IMR-90 (cell line): ENCODE measurements around the gene DIAPH2. TPM values are rescaled to one million over a fixed set of nuclear protein-coding genes. Genes with fewer than 3 reads are reported as not detected.

ENCODE experiments used
- ATAC-seq: fragments of 200-7000 bp; cut with Tn5 transposase; 2 replicates; pipeline ENCODE4 v1.9.1; 2020; ENCODE audit warnings: low read depth, mild to moderate bottlenecking, moderate library complexity
- BruUV-seq: library from RNA; stranded (reverse); fragments of 400-500 nt; replicated peaks from 2 replicates; lab custom pipeline; 2021; lab: Mats Ljungman, UMichigan
- CTCF ChIA-PET: fragments of 300-600 bp; formaldehyde crosslinking; extraction: SDS; loops from one replicate; lab custom pipeline; 2021; ENCODE audit warnings: antibody characterized with exemption; lab: Yijun Ruan, JAX
- POLR2A ChIA-PET: fragments of 300-600 bp; sonication (Branson Sonifier 250); formaldehyde crosslinking; loops from one replicate; lab custom pipeline; 2022; ENCODE audit warnings: antibody characterized with exemption; ENCODE audit not compliant: unreplicated experiment; lab: Charles Lee
- DNase-seq: peaks from one replicate; pipeline ENCODE4 v3.0.0; 2013
- H2AFZ ChIP-seq: replicated peaks from 2 replicates; pipeline ENCODE3; 2013; ENCODE audit warnings: low read length, mild to moderate bottlenecking; ENCODE audit not compliant: poor library complexity
- H2AK5ac ChIP-seq: 2 replicates; pipeline ENCODE4 v1.6.1; 2013; ENCODE audit warnings: low read depth, low read length, inconsistent platforms
- H2AK9ac ChIP-seq: replicated peaks from 2 replicates; pipeline ENCODE3; 2013; ENCODE audit warnings: mild to moderate bottlenecking, low read depth, low read length, moderate library complexity; ENCODE audit not compliant: poor library complexity
- H2BK120ac ChIP-seq: 2 replicates; pipeline ENCODE4 v1.6.1; 2013; ENCODE audit warnings: low read depth, low read length, inconsistent platforms
- H2BK15ac ChIP-seq: 3 replicates; pipeline ENCODE4 v1.6.1; 2013; ENCODE audit warnings: low read depth, low read length, inconsistent platforms
- H2BK20ac ChIP-seq: 2 replicates; pipeline ENCODE4 v1.6.1; 2013; ENCODE audit warnings: low read depth, mild to moderate bottlenecking, inconsistent platforms, low read length, moderate library complexity
- H2BK5ac ChIP-seq: 2 replicates; pipeline ENCODE4 v1.6.1; 2013; ENCODE audit warnings: mild to moderate bottlenecking, low read depth, low read length, inconsistent platforms; ENCODE audit not compliant: poor library complexity, severe bottlenecking
- H3K14ac ChIP-seq: replicated peaks from 2 replicates; pipeline ENCODE4 v1.6.1; 2013; ENCODE audit warnings: low read depth, low read length, inconsistent platforms
- H3K18ac ChIP-seq: 2 replicates; pipeline ENCODE4 v1.6.1; 2013; ENCODE audit warnings: low read depth, low read length, control low read depth
- H3K23ac ChIP-seq: 2 replicates; pipeline ENCODE4 v1.6.1; 2013; ENCODE audit warnings: low read depth, low read length, inconsistent platforms
- H3K27ac ChIP-seq: 2 replicates; pipeline ENCODE4 v1.5.1; 2013; ENCODE audit warnings: mild to moderate bottlenecking, control low read depth, low read length; ENCODE audit not compliant: insufficient read depth
- H3K27me3 ChIP-seq: 2 replicates; pipeline ENCODE4 v1.6.1; 2013; ENCODE audit warnings: low read length; ENCODE audit not compliant: control insufficient read depth, insufficient read depth
- H3K36me3 ChIP-seq: 2 replicates; pipeline ENCODE4 v1.6.1; 2013; ENCODE audit warnings: low read length, mixed read lengths; ENCODE audit not compliant: control insufficient read depth, insufficient read depth
- H3K4ac ChIP-seq: 2 replicates; pipeline ENCODE4 v1.6.1; 2013; ENCODE audit warnings: low read depth, low read length, inconsistent platforms
- H3K4me1 ChIP-seq: 2 replicates; pipeline ENCODE4 v1.6.1; 2013; ENCODE audit warnings: low read length, mixed read lengths; ENCODE audit not compliant: control insufficient read depth, insufficient read depth
- H3K4me2 ChIP-seq: 2 replicates; pipeline ENCODE4 v1.6.1; 2013; ENCODE audit warnings: low read depth, mild to moderate bottlenecking, control low read depth, low read length, moderate library complexity
- H3K4me3 ChIP-seq: 2 replicates; pipeline ENCODE4 v1.5.1; 2013; ENCODE audit warnings: low read depth, mild to moderate bottlenecking, control low read depth, low read length, moderate library complexity; ENCODE audit not compliant: insufficient read depth
- H3K56ac ChIP-seq: 2 replicates; pipeline ENCODE4 v1.6.1; 2013; ENCODE audit warnings: low read length, inconsistent platforms; ENCODE audit not compliant: insufficient read depth; ENCODE audit errors: extremely low read depth
- H3K79me1 ChIP-seq, 2 experiments: 2 replicates each; pipeline ENCODE4 v1.6.1; 2013; ENCODE audit warnings: low read length in 2 of 2, inconsistent platforms in 1 of 2, low read depth in 1 of 2
- H3K9ac ChIP-seq: 2 replicates; pipeline ENCODE4 v1.6.1; 2013; ENCODE audit warnings: low read depth, low read length, control low read depth
- H3K9me1 ChIP-seq: 2 replicates; pipeline ENCODE4 v1.6.1; 2013; ENCODE audit warnings: low read length, inconsistent platforms; ENCODE audit not compliant: insufficient read depth
- H3K9me3 ChIP-seq: 2 replicates; pipeline ENCODE4 v1.6.1; 2013; ENCODE audit warnings: low read length; ENCODE audit not compliant: control insufficient read depth, insufficient read depth
- H4K20me1 ChIP-seq: 2 replicates; pipeline ENCODE4 v1.6.1; 2013; ENCODE audit warnings: low read length, inconsistent platforms; ENCODE audit not compliant: insufficient read depth
- H4K5ac ChIP-seq: 2 replicates; pipeline ENCODE4 v1.6.1; 2013; ENCODE audit warnings: mild to moderate bottlenecking, low read depth, low read length, control low read depth
- H4K8ac ChIP-seq, 2 experiments: 2 replicates each; pipeline ENCODE4 v1.6.1; 2013; ENCODE audit warnings: low read depth in 2 of 2, low read length in 2 of 2, control low read depth in 1 of 2, inconsistent platforms in 1 of 2
- H4K91ac ChIP-seq: 2 replicates; pipeline ENCODE4 v1.6.1; 2013; ENCODE audit warnings: low read depth, low read length, inconsistent platforms; ENCODE audit not compliant: insufficient read depth
- BHLHE40 ChIP-seq: fragments of 150-350 bp; IDR thresholded peaks from 2 replicates; pipeline ENCODE4 v1.6.1; 2016; ENCODE audit warnings: mild to moderate bottlenecking, low read depth, low read length
- CHD1 ChIP-seq: IDR thresholded peaks from 2 replicates; pipeline ENCODE4 v1.6.1; 2012; ENCODE audit warnings: low read depth, low read length, improper control_type of control experiment
- ELK1 ChIP-seq: fragments of 150-350 bp; IDR thresholded peaks from 2 replicates; pipeline ENCODE4 v1.6.1; 2016; ENCODE audit warnings: low read depth, mild to moderate bottlenecking, low read length, moderate library complexity, borderline replicate concordance
- MXI1 ChIP-seq: IDR thresholded peaks from 2 replicates; pipeline ENCODE4 v1.6.1; 2012; ENCODE audit warnings: low read depth, mild to moderate bottlenecking, low read length, moderate library complexity, borderline replicate concordance
- NFE2L2 ChIP-seq: fragments of 150-350 bp; IDR thresholded peaks from 2 replicates; pipeline ENCODE4 v1.6.1; 2016; ENCODE audit warnings: low read depth, mild to moderate bottlenecking, low read length
- RCOR1 ChIP-seq: IDR thresholded peaks from 2 replicates; pipeline ENCODE4 v1.6.1; 2012; ENCODE audit warnings: mild to moderate bottlenecking, low read length, improper control_type of control experiment; ENCODE audit not compliant: insufficient replicate concordance
- RFX5 ChIP-seq: IDR thresholded peaks from 2 replicates; pipeline ENCODE4 v1.8.0; 2012; ENCODE audit warnings: low read depth, mild to moderate bottlenecking, low read length, moderate library complexity
- WGBS, 2 experiments: methylation state at CpG; one replicate each; pipeline versions ENCODE4 v1.1.5 to v1.1.7; 2013; ENCODE audit warnings: missing lambda C conversion rate in 2 of 2; ENCODE audit not compliant: insufficient read length in 1 of 2; ENCODE audit errors: extremely low coverage in 2 of 2; 5-methylcytosine and 5-hydroxymethylcytosine counted together
- dilution Hi-C: fragments of 300-500 bp; cut with HindIII; formaldehyde crosslinking; loops from one replicate; pipeline ENCODE4 v1.14.3; 2018; ENCODE audit warnings: low sequenced_read_pairs; ENCODE audit not compliant: unreplicated experiment
- in situ Hi-C: fragments of 300-500 bp; cut with MboI; formaldehyde crosslinking; loops from 3 replicates; pipeline ENCODE4 v1.14.3; 2019; ENCODE audit warnings: low sequenced_read_pairs, inconsistent platforms, mixed read lengths
- intact Hi-C: fragments of 100-400 bp; cut with micrococcal nuclease; formaldehyde crosslinking; loops from 2 replicates; pipeline ENCODE4 v1.10.0; 2022
- polyA plus RNA-seq, 3 experiments: library from polyadenylated mRNA; depleted of rRNA; stranded (reverse); fragments of >200 nt; gene quantifications; 2 replicates each; pipeline ENCODE4 v1.2.3, GENCODE V29; 2012; ENCODE audit warnings: low replicate concordance in 1 of 3
- total RNA-seq: library from RNA; depleted of rRNA; stranded (reverse); fragments of >200 nt; gene quantifications from 2 replicates; pipeline ENCODE4 v1.2.3, GENCODE V29; 2012

Gene DIAPH2
- total and polyA plus RNA-seq, 2 of the 4 experiments (the other 2 are of a cell fraction): 3.6 to 19.9 TPM

DNA sequence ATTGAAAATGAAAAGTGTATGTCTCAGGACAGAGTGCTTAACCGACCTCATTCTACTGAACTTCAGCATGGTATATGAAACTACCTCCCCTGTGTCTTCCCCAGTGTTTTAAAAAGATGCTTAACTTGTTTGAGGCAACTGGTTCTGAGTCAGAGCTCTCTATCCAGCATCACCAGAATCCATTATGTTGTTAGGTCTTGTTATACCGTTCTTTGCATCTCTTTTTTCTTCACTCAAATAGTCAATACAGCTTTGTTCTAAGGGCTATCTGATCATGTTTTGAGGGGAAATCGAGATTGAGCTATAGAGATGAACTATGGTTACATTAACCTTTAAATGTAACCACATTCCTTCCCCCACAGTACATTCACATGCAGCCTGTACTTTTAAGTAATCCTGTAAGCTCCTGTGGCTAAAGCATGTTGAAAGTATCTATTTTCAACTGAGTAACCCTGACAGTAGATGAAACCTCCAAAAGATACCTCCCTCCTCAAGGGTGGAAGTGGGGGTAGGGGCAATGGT is 713.4 kb downstream of the DIAPH2 start:
- peaks cover 6% of the 10 kb centered on the region; the same call in 1 of the 2 replicates for H3K9me1 ChIP-seq
- H2AK9ac ChIP-seq: no peak overlapping the region
- H2AK5ac ChIP-seq: no peak overlapping the region
- H2BK20ac ChIP-seq: peak overlapping the region; percentile 88
- H3K27me3 ChIP-seq: no peaks in the 10 kb centered on the region
- no peaks in the 10 kb centered on the region for H3K9me3 ChIP-seq
- no peak overlapping the region for H3K56ac ChIP-seq
- dilution Hi-C loops (no loop called here), in situ Hi-C loops (no loop called here), intact Hi-C loops (no loop called here)
- ATAC-seq (peak; percentile 56), DNase-seq (peak; percentile 30)
- WGBS, 2 experiments: no CpG with 5 or more reads among the region's 3 CpGs
- H2AFZ ChIP-seq: no peak overlapping the region
- TF ChIP-seq CHD1 (no peak), RCOR1 (no peak), RFX5 (no peak), BHLHE40 (no peak), NFE2L2 (no peak), ELK1 (no peak), MXI1 (no peak)
- ChIA-PET CTCF (interaction anchor here (1.1 kb wide), 1 partner anchor 26 kb away, joined by 3 read pairs; no protein-coding TSS in a partner anchor), POLR2A (interaction anchor here (0.6 kb wide), 1 partner anchor 26 kb away, joined by 3 read pairs; no protein-coding TSS in a partner anchor)
- H4K5ac ChIP-seq: peak overlapping the region; percentile 58; the same call in 1 of the 2 replicates
- no peak overlapping the region; the same call in 2 of the 3 replicates for H2BK15ac ChIP-seq
- H3K4me3 ChIP-seq: no peak overlapping the region
- H3K79me1 ChIP-seq: peaks cover 0 to 8% of the 10 kb centered on the region in 2 experiments; a peak in 1 of 4 replicates
- H3K23ac ChIP-seq: no peak overlapping the region
- peaks cover 6% of the 10 kb centered on the region for H3K4me1 ChIP-seq
- H4K91ac ChIP-seq: no peak overlapping the region
- H3K27ac ChIP-seq: no peak overlapping the region; the same call in 1 of the 2 replicates
- peak overlapping the region; percentile 45; the same call in 1 of the 2 replicates for H3K18ac ChIP-seq
- no TSS peak for BruUV-seq
- peak overlapping the region in 1 of 2 experiments; percentile 12; a peak in 2 of 4 replicates for H4K8ac ChIP-seq
- H4K20me1 ChIP-seq: no peaks in the 10 kb centered on the region
- peak overlapping the region; percentile 62 for H2BK5ac ChIP-seq
- H3K4ac ChIP-seq: peak overlapping the region; percentile 69; the same call in 1 of the 2 replicates
- no peaks in the 10 kb centered on the region for H3K36me3 ChIP-seq
- no peak overlapping the region for H3K9ac ChIP-seq
- H2BK120ac ChIP-seq: peak overlapping the region; percentile 8; the same call in 1 of the 2 replicates
- H3K4me2 ChIP-seq: peak overlapping the region; percentile 88; the same call in 1 of the 2 replicates
- H3K14ac ChIP-seq: 0 out of 2 replicates have a peak overlapping the region, but pooled peaks have one; percentile 43
